ENCODE data around the gene WWC1.
"Not testable (repeated sequence)": the region's sequence is repeated elsewhere in the genome, so short reads cannot be mapped to it uniquely, and the experiment has no call there.

WWC1 gene

DNA sequence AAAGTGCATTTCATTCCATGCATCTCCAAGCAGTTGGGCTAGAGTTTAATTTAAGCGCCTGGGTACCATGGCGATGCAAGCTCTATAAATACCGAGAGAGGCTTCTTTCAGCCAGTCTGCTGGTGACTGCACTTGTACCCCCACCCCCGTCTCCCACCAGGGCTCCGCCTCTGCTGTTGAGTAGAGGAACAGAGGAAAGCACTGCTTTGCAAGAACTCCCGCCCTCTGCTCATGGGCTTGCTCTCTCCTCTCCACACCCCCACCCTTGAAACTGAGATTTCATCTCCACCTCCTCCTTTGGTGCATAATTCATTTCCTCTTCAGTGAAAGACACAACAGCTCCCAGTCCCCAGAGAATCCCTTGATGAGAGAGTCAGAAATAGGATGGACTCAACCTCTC is 5.1 kb upstream of the WWC1 start:
- no peak for DNase-seq (ENCODE audit: low read depth)
- H3K4me3 ChIP-seq (ENCODE audit: low read length), result no peak overlapping the region
- TF ChIP-seq, protein P1, sequence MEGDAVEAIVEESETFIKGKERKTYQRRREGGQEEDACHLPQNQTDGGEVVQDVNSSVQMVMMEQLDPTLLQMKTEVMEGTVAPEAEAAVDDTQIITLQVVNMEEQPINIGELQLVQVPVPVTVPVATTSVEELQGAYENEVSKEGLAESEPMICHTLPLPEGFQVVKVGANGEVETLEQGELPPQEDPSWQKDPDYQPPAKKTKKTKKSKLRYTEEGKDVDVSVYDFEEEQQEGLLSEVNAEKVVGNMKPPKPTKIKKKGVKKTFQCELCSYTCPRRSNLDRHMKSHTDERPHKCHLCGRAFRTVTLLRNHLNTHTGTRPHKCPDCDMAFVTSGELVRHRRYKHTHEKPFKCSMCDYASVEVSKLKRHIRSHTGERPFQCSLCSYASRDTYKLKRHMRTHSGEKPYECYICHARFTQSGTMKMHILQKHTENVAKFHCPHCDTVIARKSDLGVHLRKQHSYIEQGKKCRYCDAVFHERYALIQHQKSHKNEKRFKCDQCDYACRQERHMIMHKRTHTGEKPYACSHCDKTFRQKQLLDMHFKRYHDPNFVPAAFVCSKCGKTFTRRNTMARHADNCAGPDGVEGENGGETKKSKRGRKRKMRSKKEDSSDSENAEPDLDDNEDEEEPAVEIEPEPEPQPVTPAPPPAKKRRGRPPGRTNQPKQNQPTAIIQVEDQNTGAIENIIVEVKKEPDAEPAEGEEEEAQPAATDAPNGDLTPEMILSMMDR (conservative IDR thresholded peaks at IDR 0.05; ENCODE audit: low read length), result no peak

DNA sequence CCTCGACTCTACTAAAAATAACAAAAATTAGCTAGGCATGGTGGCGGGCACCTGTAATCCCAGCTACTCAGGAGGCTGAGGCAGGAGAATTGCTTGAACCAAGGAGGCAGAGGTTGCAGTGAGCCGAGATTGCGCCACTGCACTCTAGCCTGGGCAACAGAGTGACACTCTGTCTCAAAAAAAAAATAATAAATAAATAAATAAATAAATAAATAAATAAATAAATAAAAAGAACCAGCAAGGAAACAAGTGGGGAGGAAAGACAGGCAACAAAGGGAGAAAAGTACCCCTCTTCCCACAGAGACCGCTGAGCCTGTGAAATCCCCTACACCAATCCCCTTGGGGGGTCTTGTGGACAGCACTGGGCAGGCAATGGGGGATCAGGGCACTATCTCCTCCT is 4.6 kb upstream of the WWC1 start:
- not testable (repeated sequence) for H3K4me3 ChIP-seq (ENCODE audit: low read length); DNase-seq (ENCODE audit: low read depth)

DNA sequence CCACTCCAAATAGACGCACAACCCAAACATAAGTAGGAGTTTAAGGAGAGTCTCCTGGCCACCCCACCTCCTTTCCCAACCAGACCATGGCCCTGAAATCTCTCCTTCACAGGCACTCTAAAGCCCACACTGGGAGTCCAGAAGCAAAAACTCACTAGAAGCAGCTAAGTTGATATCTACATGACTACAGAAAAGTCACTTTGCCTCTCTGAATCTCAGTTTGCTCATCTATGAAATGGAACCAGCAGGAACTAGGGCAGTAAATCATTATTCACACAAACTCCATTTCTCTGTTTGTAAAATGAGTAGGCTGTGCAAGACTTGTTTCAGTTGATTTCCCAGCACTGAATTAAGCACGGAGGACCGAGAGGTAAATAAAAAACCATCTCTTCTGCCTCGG is 4.1 kb upstream of the WWC1 start:
- H3K4me3 ChIP-seq (ENCODE audit: low read length), result no peak overlapping the region
- TF ChIP-seq, protein P1 (conservative IDR thresholded peaks at IDR 0.05; ENCODE audit: low read length), result no peak
- no peak for DNase-seq (ENCODE audit: low read depth)

DNA sequence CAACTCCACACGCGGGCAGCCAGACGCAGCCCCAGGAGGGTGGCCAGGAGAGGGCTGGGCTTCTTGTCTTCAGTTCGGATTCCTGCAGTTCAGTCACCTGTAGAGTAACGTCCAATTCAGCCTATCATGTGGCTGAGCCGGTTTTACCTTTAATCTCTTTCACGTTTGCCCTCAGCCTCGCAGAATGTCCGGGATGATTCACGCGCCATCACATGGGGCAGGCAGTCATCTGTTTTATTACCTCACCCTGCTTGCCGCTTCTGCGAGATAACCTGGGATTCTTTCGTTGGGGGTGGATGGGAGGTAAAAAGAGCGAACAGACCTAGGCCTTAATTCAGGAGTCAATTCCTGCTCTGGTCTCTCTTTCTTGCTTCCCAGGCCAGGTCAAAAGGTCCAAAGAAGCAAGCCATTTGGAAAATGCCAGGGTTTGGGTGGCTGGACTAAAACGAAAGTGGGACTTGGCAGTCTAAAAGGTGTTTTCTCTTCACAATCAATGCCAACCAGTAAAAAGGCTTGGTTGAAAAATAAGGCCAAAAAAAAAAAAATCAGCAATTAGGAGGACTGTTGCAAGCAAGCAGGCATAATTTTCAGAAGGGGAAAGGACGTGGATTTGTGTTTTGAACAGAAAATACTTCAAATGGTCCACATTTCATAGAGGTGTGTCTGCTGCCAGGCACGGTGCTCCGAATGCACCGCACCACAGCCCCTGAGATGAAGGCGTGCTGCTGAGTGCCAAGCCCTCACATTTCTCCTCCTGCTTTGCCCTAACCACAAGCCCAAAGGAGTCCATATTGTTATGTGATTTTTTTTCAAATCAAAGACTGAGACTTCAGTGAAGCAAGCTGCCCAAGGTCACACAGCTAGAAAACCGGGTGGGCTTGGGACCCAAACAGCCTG is 2.8 kb upstream of the WWC1 start:
- TF ChIP-seq, protein P1 (conservative IDR thresholded peaks at IDR 0.05; ENCODE audit: low read length), result no peak
- H3K4me3 ChIP-seq (ENCODE audit: low read length), result no peak overlapping the region
- no peak for DNase-seq (ENCODE audit: low read depth)

DNA sequence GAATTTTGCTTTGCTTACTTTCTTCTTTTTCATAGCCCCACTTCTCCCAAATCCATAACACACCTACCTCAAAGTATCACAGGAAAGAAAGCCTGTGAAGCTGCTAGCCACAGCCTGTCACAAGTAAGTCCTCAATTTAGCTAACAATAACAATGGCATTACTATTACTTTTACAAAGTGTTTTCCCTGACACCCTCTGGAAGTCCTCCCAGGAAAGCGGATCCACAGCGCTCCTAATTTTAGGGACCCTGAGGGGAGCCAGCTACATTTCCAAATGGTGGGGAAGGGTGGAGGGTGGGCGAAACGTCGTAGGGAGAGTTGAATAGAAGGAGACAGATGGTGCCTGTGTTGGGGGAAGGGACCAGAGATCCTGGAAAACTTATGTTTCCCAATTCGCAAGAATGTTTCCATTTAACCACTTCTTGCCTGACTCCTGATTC is 523 bp upstream of the WWC1 start:
- TF ChIP-seq, protein P1 (conservative IDR thresholded peaks at IDR 0.05; ENCODE audit: low read length), result no peak
- DNase-seq (ENCODE audit: low read depth), result no peak
- H3K4me3 ChIP-seq (ENCODE audit: low read length), result peak overlapping the region; percentile 63

DNA sequence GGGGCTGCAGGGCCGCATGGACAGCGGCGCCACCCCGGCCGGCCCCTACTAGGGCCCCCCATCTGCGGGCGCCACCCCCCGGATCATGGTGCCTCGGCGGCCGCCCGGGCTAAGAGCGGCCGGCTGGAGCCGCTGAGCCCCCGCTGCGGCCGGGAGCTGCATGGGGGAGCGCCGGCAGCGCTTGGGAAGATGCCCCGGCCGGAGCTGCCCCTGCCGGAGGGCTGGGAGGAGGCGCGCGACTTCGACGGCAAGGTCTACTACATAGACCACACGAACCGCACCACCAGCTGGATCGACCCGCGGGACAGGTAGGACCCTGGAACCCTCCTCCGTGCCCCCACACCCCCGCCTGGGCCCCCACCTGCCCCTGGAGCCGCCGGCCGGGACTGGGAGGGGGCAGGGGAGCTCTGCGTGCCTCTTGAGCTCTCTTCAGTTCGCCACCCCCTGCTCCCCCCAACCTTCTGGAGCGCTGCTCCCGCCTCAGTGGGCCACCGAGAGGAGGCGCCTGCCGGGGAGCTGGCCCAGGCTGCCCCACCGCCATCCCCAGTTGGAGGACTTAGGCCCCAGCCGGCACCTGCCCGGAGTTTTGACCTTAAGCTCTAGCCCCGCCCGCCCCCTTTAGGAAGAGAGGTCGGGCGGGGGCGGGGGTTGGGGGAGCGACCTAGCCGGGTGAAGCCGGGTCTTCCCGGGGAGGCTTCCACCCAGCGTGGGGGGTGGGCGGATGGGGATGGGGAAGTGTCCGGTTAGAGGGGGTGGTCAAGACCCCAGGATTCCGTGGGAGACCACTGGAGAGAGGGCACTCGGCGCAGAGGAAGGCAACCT is 730 bp downstream of the WWC1 start:
- no peak for DNase-seq (ENCODE audit: low read depth)
- H3K4me3 ChIP-seq (ENCODE audit: low read length), result peak overlapping the region; percentile 63
- TF ChIP-seq, protein P1 (conservative IDR thresholded peaks at IDR 0.05; ENCODE audit: low read length), result 0 out of 2 replicates have a peak, but pooled peaks have one; percentile 5

DNA sequence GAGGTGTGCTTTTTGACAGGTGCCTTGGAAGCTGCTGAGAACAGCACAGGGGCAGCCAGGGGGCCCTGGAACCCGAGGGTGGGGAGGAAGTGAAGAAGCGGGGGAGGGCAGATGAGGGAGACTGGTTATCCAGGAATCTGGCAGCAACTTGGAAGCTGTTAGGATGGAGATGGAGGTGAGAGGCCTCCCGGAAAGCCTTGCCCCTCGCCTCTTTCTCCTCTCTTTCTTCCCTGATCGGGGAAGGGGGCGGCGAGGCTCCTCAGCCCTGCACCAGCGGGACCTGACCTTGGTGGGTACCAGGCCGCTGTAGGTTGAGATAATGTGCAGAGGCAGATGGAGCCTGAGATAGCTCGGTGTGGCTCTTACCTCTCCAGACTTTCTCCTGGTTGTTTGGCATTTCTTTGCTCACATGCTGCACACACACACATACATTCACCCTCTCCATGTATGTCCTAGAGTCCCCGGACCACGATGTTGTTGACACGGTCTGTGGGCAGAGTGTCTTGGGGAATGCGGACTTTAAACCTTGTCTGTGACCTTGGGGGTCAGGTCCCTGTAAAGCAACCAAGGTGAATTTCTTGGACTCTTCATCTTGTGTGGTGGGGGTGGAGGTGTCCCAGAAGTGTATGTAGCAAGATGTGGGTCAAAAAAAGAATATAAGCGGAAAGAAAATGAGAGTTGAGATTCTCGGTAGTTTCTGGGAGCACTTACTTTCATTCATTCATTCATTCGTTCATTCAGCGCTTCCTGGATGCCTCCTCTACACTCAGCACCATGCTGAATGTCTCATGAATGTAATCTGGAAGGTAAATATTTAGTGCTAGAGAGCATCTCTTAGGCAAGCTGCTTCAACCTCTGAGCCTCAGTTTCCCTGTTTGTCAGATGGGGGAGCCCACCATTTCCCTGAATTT is 1.6 kb downstream of the WWC1 start:
- DNase-seq (ENCODE audit: low read depth), result no peak
- peak overlapping the region; percentile 63 for H3K4me3 ChIP-seq (ENCODE audit: low read length)
- TF ChIP-seq, protein P1 (conservative IDR thresholded peaks at IDR 0.05; ENCODE audit: low read length), result no peak

Measured in AG10803 (cell line).